GM12878 (cell line): ENCODE data around the gene P4HA2. TPM values are rescaled to one million over a fixed set of nuclear protein-coding genes. Genes with fewer than 3 reads are reported as not detected.
A peak's percentile ranks its signal among the peaks of the same experiment; 100 is the strongest.

ENCODE experiments used
- ATAC-seq: fragments of 200-7000 bp; cut with Tn5 transposase; 3 replicates; pipeline ENCODE4 v1.9.1; 2020; ENCODE audit warnings: mild to moderate bottlenecking, moderate library complexity
- BruUV-seq: library from RNA; stranded (reverse); fragments of 400-500 nt; replicated peaks from 2 replicates; lab custom pipeline; 2021; lab: Mats Ljungman, UMichigan
- CTCF ChIA-PET: fragments of 300-600 bp; sonication (Branson Sonifier 250); formaldehyde crosslinking; extraction: SDS; loops from one replicate; lab custom pipeline; 2021; ENCODE audit warnings: inconsistent platforms; lab: Yijun Ruan, JAX
- POLR2A ChIA-PET: fragments of 350-600 bp; formaldehyde crosslinking; extraction: SDS; loops from one replicate; lab custom pipeline; 2021; ENCODE audit warnings: inconsistent platforms; lab: Charles Lee
- RAD21 ChIA-PET: fragments of 300-600 bp; sonication (Branson Sonifier 250); formaldehyde crosslinking; loops from one replicate; lab custom pipeline; 2023; ENCODE audit warnings: antibody characterized with exemption; ENCODE audit not compliant: unreplicated experiment; lab: Charles Lee
- SMC1A ChIA-PET: fragments of 300-600 bp; sonication (Branson Sonifier 250); formaldehyde crosslinking; loops from one replicate; lab custom pipeline; 2023; ENCODE audit not compliant: unreplicated experiment, uncharacterized antibody; lab: Charles Lee
- DNase-seq: peaks from one replicate; pipeline ENCODE4 v3.0.0-alpha.2; 2011; ENCODE audit warnings: low read depth, low spot score
- FAIRE-seq: peaks from 3 replicates; lab custom pipeline; 2011; peaks lifted over from hg19 to GRCh38; lab: Jason Lieb, UNC
- H2AFZ ChIP-seq: 2 replicates; pipeline ENCODE4 v1.6.0; 2011; ENCODE audit warnings: low read depth, low read length, control low read depth; ENCODE audit not compliant: control insufficient read depth
- H3K27ac ChIP-seq: 2 replicates; pipeline ENCODE4 v1.5.1; 2011; ENCODE audit warnings: control low read depth; ENCODE audit not compliant: control insufficient read depth, insufficient read depth
- H3K27me3 ChIP-seq, 2 experiments: replicated peaks in 1 of 2; 2 replicates each; pipeline versions ENCODE4 v1.6.0 to v1.6.1; 2011; ENCODE audit warnings: low read length in 1 of 2; ENCODE audit not compliant: control insufficient read depth in 2 of 2, insufficient read depth in 2 of 2
- H3K36me3 ChIP-seq, 2 experiments: 2 replicates each; pipeline ENCODE4 v1.5.1; 2011; ENCODE audit warnings: low read length in 1 of 2; ENCODE audit not compliant: control insufficient read depth in 2 of 2, insufficient read depth in 2 of 2
- H3K4me1 ChIP-seq: 2 replicates; pipeline ENCODE4 v1.6.1; 2011; ENCODE audit warnings: mild to moderate bottlenecking, low read length, moderate library complexity, mixed read lengths; ENCODE audit not compliant: control insufficient read depth, insufficient read depth
- H3K4me2 ChIP-seq: 2 replicates; pipeline ENCODE4 v1.6.0; 2011; ENCODE audit warnings: control low read depth; ENCODE audit not compliant: control insufficient read depth, insufficient read depth
- H3K4me3 ChIP-seq: fragments of 200-600 bp; sonication (generic); 2 replicates; pipeline ENCODE4 v1.5.1; 2016
- H3K79me2 ChIP-seq: 2 replicates; pipeline ENCODE4 v1.6.0; 2011; ENCODE audit warnings: low read length; ENCODE audit not compliant: control insufficient read depth, insufficient read depth
- H3K9ac ChIP-seq: 2 replicates; pipeline ENCODE4 v1.8.0; 2011; ENCODE audit warnings: low read length, control low read depth, mixed read lengths; ENCODE audit not compliant: control insufficient read depth, insufficient read depth
- H3K9me3 ChIP-seq: replicated peaks from 3 replicates; pipeline ENCODE4 v1.5.1; 2011; ENCODE audit warnings: mild to moderate bottlenecking, low read length; ENCODE audit not compliant: control insufficient read depth, insufficient read depth
- H4K20me1 ChIP-seq: 2 replicates; pipeline ENCODE4 v1.6.0; 2011; ENCODE audit not compliant: control insufficient read depth, insufficient read depth
- CREM ChIP-seq: IDR thresholded peaks from 2 replicates; pipeline ENCODE4 v1.6.1; 2014; ENCODE audit warnings: antibody characterized with exemption, low read depth
- IKZF2 ChIP-seq, 2 experiments: fragments of 450-650 bp; IDR thresholded peaks; 2 replicates each; pipeline ENCODE4 v1.6.1; 2017; ENCODE audit warnings: mild to moderate bottlenecking in 2 of 2, moderate library complexity in 2 of 2
- IRF4 ChIP-seq: IDR thresholded peaks from 2 replicates; pipeline ENCODE4 v1.6.1; 2011; ENCODE audit warnings: low read depth, low read length
- JUND ChIP-seq: IDR thresholded peaks from 2 replicates; pipeline ENCODE4 v1.6.1; 2012; ENCODE audit warnings: low read depth, mild to moderate bottlenecking, low read length, improper control_type of control experiment, moderate library complexity
- MYC ChIP-seq: IDR thresholded peaks from 2 replicates; pipeline ENCODE4 v1.6.1; 2011; ENCODE audit warnings: mild to moderate bottlenecking, low read length, moderate library complexity, inconsistent platforms; ENCODE audit not compliant: insufficient read depth, insufficient replicate concordance, insufficient read length, severe bottlenecking
- NRF1 ChIP-seq: conservative IDR thresholded peaks from 2 replicates; pipeline ENCODE4 v1.6.1; 2011; ENCODE audit warnings: mild to moderate bottlenecking, low read depth, low read length, improper control_type of control experiment
- POLR2A ChIP-seq: IDR thresholded peaks from 2 replicates; pipeline ENCODE4 v1.6.1; 2011; ENCODE audit warnings: low read depth, mild to moderate bottlenecking, low read length
- POLR2AphosphoS2 ChIP-seq: IDR thresholded peaks from 2 replicates; pipeline ENCODE4 v1.6.1; 2011; ENCODE audit warnings: low read depth, mild to moderate bottlenecking, low read length, improper control_type of control experiment, moderate library complexity
- RCOR1 ChIP-seq: conservative IDR thresholded peaks from 2 replicates; pipeline ENCODE4 v1.6.1; 2012; ENCODE audit warnings: low read depth, low read length, improper control_type of control experiment
- SREBF1 ChIP-seq: IDR thresholded peaks from 2 replicates; pipeline ENCODE4 v1.6.1; 2012; ENCODE audit warnings: mild to moderate bottlenecking, low read length
- SRF ChIP-seq, 2 experiments: IDR thresholded peaks; 2 replicates each; pipeline ENCODE4 v1.6.1; 2011; ENCODE audit warnings: low read depth in 2 of 2, low read length in 2 of 2, mild to moderate bottlenecking in 1 of 2, moderate library complexity in 1 of 2
- WGBS: methylation state at CpG from one replicate; pipeline ENCODE4 v1.1.6; 2016; ENCODE audit warnings: low lambda C conversion rate; ENCODE audit not compliant: insufficient replicate concordance, insufficient coverage; ENCODE audit errors: missing lambda C conversion rate; 5-methylcytosine and 5-hydroxymethylcytosine counted together
- in situ Hi-C: fragments of 300-500 bp; cut with MboI; formaldehyde crosslinking; loops from 9 replicates; pipeline ENCODE4 v1.14.3; 2018; ENCODE audit warnings: mixed read lengths
- intact Hi-C: fragments of 100-400 bp; cut with micrococcal nuclease; formaldehyde crosslinking; loops from one replicate; pipeline ENCODE4 v1.14.2; 2022; ENCODE audit not compliant: unreplicated experiment
- polyA plus RNA-seq, 11 experiments: library from polyadenylated mRNA; depleted of rRNA in 4 of 11; unstranded in 6 of 11; stranded (reverse) in 5 of 11; fragments of >200 nt; fragmentation: Nextera tagmentation in 4 of 11; fragmentation: Illumina TruSeq in 1 of 11; extraction: Ambion mirVana in 4 of 11; extraction: Trizol in 1 of 11; gene quantifications; 1 replicate in 1 of 11; 2 replicates in 10 of 11; pipeline versions ENCODE4 v1.2.1 to v1.2.3, GENCODE V29; 2011 to 2016; ENCODE audit warnings: inconsistent platforms in 2 of 11, missing spikeins in 2 of 11, low read depth in 1 of 11
- total RNA-seq, 4 experiments: library from RNA; depleted of rRNA in 3 of 4; stranded (reverse); fragments of >200 nt in 3 of 4; fragmentation: Illumina TruSeq in 1 of 4; extraction: Trizol in 1 of 4; gene quantifications; 2 replicates each; pipeline versions ENCODE4 v1.2.1 to v1.2.3, GENCODE V29; 2013 to 2021
- TF ChIP-seq, protein P1 (sequence below): fragments of 450-650 bp; IDR thresholded peaks from 2 replicates; pipeline ENCODE4 v1.6.1; 2017; ENCODE audit warnings: low read depth, mild to moderate bottlenecking, moderate library complexity
- TF ChIP-seq, protein P2 (sequence below): fragments of 450-650 bp; IDR thresholded peaks from 2 replicates; pipeline ENCODE4 v1.6.1; 2017; ENCODE audit warnings: mild to moderate bottlenecking

The P4HA2 gene
- total and polyA plus RNA-seq, 10 of the 15 experiments (the other 5 are each of a cell fraction or from before 2014, with no cell fraction given), result 4.7 to 10.9 (median 7.5) TPM

DNA sequence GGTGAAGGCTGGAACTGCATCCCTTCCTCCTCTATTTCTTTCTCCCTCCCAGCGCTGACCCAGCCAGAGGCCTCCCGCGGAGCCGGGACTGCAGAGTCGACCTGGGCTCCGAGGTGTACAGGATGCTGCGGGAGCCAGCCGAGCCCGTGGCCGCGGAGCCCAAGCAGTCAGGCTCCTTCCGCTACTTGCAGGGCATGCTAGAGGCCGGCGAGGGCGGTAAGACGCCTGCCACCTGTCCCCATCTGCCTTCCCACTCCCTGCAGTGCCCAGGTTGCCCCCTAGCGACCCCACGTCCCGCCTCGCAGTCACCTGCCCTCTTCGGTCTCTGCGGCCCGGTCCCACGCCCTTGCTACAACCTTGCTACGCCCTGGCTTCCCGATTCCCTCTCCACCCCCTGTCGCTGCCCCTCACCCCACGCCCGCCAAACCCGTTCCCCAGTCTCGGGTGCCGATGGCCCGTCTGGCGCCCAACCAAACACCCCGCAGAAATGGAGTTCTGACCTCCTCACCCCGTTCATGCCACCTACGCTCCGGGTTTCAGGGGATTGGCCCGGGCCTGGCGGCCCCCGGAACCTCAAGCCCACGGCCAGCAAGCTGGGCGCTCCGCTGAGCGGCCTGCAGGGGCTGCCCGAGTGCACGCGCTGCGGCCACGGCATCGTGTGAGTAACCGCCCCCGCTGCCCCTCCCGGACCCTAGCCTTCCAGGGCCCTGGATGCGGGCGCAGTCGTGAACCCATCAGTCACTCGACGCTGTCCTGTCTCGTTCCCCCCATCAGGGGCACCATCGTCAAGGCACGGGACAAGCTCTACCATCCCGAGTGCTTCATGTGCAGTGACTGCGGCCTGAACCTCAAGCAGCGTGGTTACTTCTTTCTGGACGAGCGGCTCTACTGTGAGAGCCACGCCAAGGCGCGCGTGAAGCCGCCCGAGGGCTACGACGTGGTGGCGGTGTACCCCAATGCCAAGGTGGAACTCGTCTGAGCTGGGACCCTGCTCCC is 43.9 kb upstream of the P4HA2 start:
- RAD21 ChIA-PET, result interaction anchor here (1.0 to 1.9 kb wide), 5 partner anchors 10 to 229 kb away, joined by 3 to 7 read pairs (median 5); partner anchors contain the start of gene SLC22A5
- Histone ChIP-seq H4K20me1 (no peaks in the 10 kb centered on the region), H3K27me3 (no peaks in the 10 kb centered on the region), H3K9me3 (no peaks in the 10 kb centered on the region), H3K27ac (no peak overlapping the region), H3K4me2 (peak overlapping the region; percentile 43; the same call in 1 of the 2 replicates), H3K4me1 (peaks cover 34% of the 10 kb centered on the region), H2AFZ (no peak overlapping the region), H3K36me3 (no peaks in the 10 kb centered on the region), H3K9ac (no peak overlapping the region), H3K4me3 (no peak overlapping the region), H3K79me2 (no peaks in the 10 kb centered on the region)
- TF ChIP-seq POLR2A (no peak), POLR2AphosphoS2 (no peak), IKZF2 (IDR thresholded peaks at IDR 0.05) (no peak), IRF4 (no peak), RCOR1 (no peak), CREM (no peak), SREBF1 (no peak), MYC (no peak), NRF1 (no peak), JUND (no peak), SRF (IDR thresholded peaks at IDR 0.05; ENCODE audit: low read depth in 2 of 2, low read length in 2 of 2) (no peak)
- TF ChIP-seq, protein P1, sequence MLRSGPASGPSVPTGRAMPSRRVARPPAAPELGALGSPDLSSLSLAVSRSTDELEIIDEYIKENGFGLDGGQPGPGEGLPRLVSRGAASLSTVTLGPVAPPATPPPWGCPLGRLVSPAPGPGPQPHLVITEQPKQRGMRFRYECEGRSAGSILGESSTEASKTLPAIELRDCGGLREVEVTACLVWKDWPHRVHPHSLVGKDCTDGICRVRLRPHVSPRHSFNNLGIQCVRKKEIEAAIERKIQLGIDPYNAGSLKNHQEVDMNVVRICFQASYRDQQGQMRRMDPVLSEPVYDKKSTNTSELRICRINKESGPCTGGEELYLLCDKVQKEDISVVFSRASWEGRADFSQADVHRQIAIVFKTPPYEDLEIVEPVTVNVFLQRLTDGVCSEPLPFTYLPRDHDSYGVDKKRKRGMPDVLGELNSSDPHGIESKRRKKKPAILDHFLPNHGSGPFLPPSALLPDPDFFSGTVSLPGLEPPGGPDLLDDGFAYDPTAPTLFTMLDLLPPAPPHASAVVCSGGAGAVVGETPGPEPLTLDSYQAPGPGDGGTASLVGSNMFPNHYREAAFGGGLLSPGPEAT, result no peak
- TF ChIP-seq, protein P2, sequence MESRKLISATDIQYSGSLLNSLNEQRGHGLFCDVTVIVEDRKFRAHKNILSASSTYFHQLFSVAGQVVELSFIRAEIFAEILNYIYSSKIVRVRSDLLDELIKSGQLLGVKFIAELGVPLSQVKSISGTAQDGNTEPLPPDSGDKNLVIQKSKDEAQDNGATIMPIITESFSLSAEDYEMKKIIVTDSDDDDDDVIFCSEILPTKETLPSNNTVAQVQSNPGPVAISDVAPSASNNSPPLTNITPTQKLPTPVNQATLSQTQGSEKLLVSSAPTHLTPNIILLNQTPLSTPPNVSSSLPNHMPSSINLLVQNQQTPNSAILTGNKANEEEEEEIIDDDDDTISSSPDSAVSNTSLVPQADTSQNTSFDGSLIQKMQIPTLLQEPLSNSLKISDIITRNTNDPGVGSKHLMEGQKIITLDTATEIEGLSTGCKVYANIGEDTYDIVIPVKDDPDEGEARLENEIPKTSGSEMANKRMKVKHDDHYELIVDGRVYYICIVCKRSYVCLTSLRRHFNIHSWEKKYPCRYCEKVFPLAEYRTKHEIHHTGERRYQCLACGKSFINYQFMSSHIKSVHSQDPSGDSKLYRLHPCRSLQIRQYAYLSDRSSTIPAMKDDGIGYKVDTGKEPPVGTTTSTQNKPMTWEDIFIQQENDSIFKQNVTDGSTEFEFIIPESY, result no peak
- BruUV-seq, result no TSS peak
- WGBS, result 83% methylated on average over 66 of the region's 77 CpGs
- DNase-seq, result no peak
- in situ Hi-C loops (no loop called here), intact Hi-C loops (loop anchor here (5.0 kb wide), 2 partner anchors 101 to 231 kb away; no protein-coding TSS in a partner anchor)
- POLR2A ChIA-PET, result interaction anchor here (0.8 kb wide), 1 partner anchor 10 kb away, joined by 3 read pairs; no protein-coding TSS in a partner anchor
- no peak for ATAC-seq
- FAIRE-seq, result no peak
- CTCF ChIA-PET, result interaction anchor here (0.6 to 4.5 kb wide), 18 partner anchors 8 to 280 kb away, joined by 3 to 23 read pairs (median 4); partner anchors contain the start of genes SLC22A4 and SLC22A5
- SMC1A ChIA-PET, result interaction anchor here (1.1 to 3.7 kb wide), 3 partner anchors 33 to 228 kb away, joined by 3 to 14 read pairs (median 3); no protein-coding TSS in a partner anchor
